ENCODE data around the gene TNIK. TPM values are rescaled to one million over a fixed set of nuclear protein-coding genes. Genes with fewer than 3 reads are reported as not detected.
"Not testable (repeated sequence)": the region's sequence is repeated elsewhere in the genome, so short reads cannot be mapped to it uniquely, and the experiment has no call there.

TNIK gene
- total RNA-seq, 1 donor from 2014 or later, result 2.5 TPM

DNA sequence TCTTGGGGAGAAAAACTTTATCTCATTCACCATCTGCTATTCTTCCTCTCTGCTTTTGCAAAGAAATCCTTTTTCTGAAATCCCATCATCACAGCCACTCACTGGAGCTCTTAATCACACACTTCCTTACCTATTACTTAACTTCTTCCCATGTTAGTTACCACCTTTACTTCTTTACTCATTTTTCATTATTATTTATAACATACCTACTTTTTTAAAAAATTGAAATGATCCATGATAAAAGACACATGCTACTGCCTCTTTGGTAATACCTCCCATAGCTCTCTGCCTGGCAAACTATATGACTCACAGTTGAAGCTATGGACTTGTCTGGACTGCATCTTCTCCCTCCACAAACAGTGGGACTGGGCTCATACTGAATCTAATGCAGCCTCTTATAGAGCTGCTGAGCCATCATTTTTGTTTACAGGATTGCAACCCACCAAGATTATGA lies 150.3 kb downstream of the TNIK start:
- Mint-ChIP-seq H3K9me3 (no peaks in the 10 kb centered on the region), H3K4me3 (no peak overlapping the region), H3K27me3 (no peaks in the 10 kb centered on the region), H3K27ac (no peak overlapping the region), H3K4me1 (no peaks in the 10 kb centered on the region), H3K36me3 (ENCODE audit: low read depth) (no peaks in the 10 kb centered on the region)
- ChIA-PET CTCF (no interaction called here), POLR2A (no interaction called here)
- no peak for ATAC-seq (ENCODE audit: low read depth)
- intact Hi-C loops (cut with micrococcal nuclease), result no loop called here
- TF ChIP-seq, protein P1, sequence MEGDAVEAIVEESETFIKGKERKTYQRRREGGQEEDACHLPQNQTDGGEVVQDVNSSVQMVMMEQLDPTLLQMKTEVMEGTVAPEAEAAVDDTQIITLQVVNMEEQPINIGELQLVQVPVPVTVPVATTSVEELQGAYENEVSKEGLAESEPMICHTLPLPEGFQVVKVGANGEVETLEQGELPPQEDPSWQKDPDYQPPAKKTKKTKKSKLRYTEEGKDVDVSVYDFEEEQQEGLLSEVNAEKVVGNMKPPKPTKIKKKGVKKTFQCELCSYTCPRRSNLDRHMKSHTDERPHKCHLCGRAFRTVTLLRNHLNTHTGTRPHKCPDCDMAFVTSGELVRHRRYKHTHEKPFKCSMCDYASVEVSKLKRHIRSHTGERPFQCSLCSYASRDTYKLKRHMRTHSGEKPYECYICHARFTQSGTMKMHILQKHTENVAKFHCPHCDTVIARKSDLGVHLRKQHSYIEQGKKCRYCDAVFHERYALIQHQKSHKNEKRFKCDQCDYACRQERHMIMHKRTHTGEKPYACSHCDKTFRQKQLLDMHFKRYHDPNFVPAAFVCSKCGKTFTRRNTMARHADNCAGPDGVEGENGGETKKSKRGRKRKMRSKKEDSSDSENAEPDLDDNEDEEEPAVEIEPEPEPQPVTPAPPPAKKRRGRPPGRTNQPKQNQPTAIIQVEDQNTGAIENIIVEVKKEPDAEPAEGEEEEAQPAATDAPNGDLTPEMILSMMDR (IDR thresholded peaks at IDR 0.05), result no peak
- no peak for DNase-seq

- POLR2A ChIA-PET, result no interaction called here
Measured at GRCh38 chr3:171307988-171308387, 152.2 kb downstream of the TNIK start.

DNA sequence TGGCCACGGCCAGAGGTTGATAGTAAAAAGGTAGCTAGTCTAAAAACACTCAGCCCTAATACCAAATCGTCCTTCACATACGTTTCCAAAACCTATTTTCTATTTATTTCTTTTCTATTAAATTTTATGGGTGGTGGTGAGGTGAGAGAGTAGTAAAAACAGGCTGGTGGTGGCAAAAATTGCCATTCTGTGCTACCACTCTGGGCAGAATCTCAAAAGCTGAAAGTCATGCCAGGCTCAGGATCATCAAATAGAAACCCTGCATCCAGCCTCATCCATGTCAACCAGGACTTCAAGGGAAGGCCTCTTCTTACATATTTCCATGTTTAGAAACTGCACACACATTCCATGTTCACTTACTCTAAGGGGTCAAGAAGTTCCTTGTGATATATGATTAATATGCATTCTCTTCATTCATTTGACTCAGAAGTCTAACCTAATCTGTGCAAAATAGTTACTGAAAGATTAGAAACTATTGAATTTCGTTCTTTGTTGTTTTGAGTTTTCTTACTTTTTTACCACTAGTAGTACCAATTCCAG lies 153.1 kb downstream of the TNIK start:
- ATAC-seq (ENCODE audit: low read depth), result no peak

More at GRCh38 chr3:171307988-171308387, 152.2 kb downstream of the TNIK start:
- CTCF ChIA-PET, result no interaction called here
- H3K9me3 Mint-ChIP-seq, result no peaks in the 10 kb centered on the region
- H3K27me3 Mint-ChIP-seq, result no peaks in the 10 kb centered on the region
- no peaks in the 10 kb centered on the region for H3K4me1 Mint-ChIP-seq
- H3K4me3 Mint-ChIP-seq, result no peak overlapping the region
- no peak overlapping the region for H3K27ac Mint-ChIP-seq
- no peak for ATAC-seq (ENCODE audit: low read depth)
- no peak for DNase-seq
- H3K36me3 Mint-ChIP-seq (ENCODE audit: low read depth), result no peaks in the 10 kb centered on the region
- TF ChIP-seq, protein P1 (IDR thresholded peaks at IDR 0.05), result no peak
- intact Hi-C loops (cut with micrococcal nuclease), result no loop called here

GRCh38 chr3:171306631-171307030 lies 153.6 kb downstream of the TNIK start:
- ATAC-seq (ENCODE audit: low read depth) (no peak), DNase-seq (no peak)
- Mint-ChIP-seq H3K4me1 (no peaks in the 10 kb centered on the region), H3K36me3 (ENCODE audit: low read depth) (no peaks in the 10 kb centered on the region), H3K27ac (no peak overlapping the region), H3K9me3 (no peaks in the 10 kb centered on the region), H3K4me3 (no peak overlapping the region), H3K27me3 (no peaks in the 10 kb centered on the region)
- POLR2A ChIA-PET, result no interaction called here
- CTCF ChIA-PET, result no interaction called here
- TF ChIP-seq, protein P1 (IDR thresholded peaks at IDR 0.05), result no peak
- intact Hi-C loops (cut with micrococcal nuclease), result no loop called here

More for the DNA sequence above, 153.1 kb downstream of the TNIK start:
- H3K4me3 Mint-ChIP-seq, result no peak overlapping the region
- intact Hi-C loops (cut with micrococcal nuclease), result no loop called here
- ChIA-PET CTCF (no interaction called here), POLR2A (no interaction called here)
- H3K27ac Mint-ChIP-seq, result no peak overlapping the region
- no peaks in the 10 kb centered on the region for H3K4me1 Mint-ChIP-seq
- no peaks in the 10 kb centered on the region for H3K27me3 Mint-ChIP-seq
- DNase-seq, result no peak
- TF ChIP-seq, protein P1 (IDR thresholded peaks at IDR 0.05), result no peak
- no peaks in the 10 kb centered on the region for H3K9me3 Mint-ChIP-seq
- H3K36me3 Mint-ChIP-seq (ENCODE audit: low read depth), result no peaks in the 10 kb centered on the region

GRCh38 chr3:171305823-171306222 lies 154.4 kb downstream of the TNIK start:
- H3K27ac Mint-ChIP-seq; CTCF ChIA-PET; H3K4me3 Mint-ChIP-seq; H3K36me3 Mint-ChIP-seq (ENCODE audit: low read depth); H3K4me1 Mint-ChIP-seq; POLR2A ChIA-PET; H3K9me3 Mint-ChIP-seq; intact Hi-C loops (cut with micrococcal nuclease); H3K27me3 Mint-ChIP-seq; ATAC-seq (ENCODE audit: low read depth); DNase-seq: not testable (repeated sequence)

GRCh38 chr3:171304498-171304897 lies 155.7 kb downstream of the TNIK start:
- ATAC-seq (ENCODE audit: low read depth); H3K4me3 Mint-ChIP-seq; H3K9me3 Mint-ChIP-seq; H3K4me1 Mint-ChIP-seq; POLR2A ChIA-PET; CTCF ChIA-PET; H3K36me3 Mint-ChIP-seq (ENCODE audit: low read depth); H3K27ac Mint-ChIP-seq; intact Hi-C loops (cut with micrococcal nuclease); H3K27me3 Mint-ChIP-seq; DNase-seq: not testable (repeated sequence)

GRCh38 chr3:171304017-171304416 lies 156.2 kb downstream of the TNIK start:
- H3K9me3 Mint-ChIP-seq; H3K36me3 Mint-ChIP-seq (ENCODE audit: low read depth); CTCF ChIA-PET; DNase-seq; intact Hi-C loops (cut with micrococcal nuclease); ATAC-seq (ENCODE audit: low read depth); H3K27me3 Mint-ChIP-seq; H3K4me3 Mint-ChIP-seq; POLR2A ChIA-PET; H3K4me1 Mint-ChIP-seq; H3K27ac Mint-ChIP-seq: not testable (repeated sequence)
